ENCODE measurements around the gene DSCAM.

The DSCAM gene

GRCh38 chr21:39966786-39967185 lies 880.2 kb downstream of the DSCAM start:
- H3K27ac Mint-ChIP-seq = no peak overlapping the region
- ATAC-seq (replicated peaks) (peak in 1 of 2 donors; percentile 57), DNase-seq (no peak)
- no peaks in the 10 kb centered on the region for H3K36me3 Mint-ChIP-seq
- H3K4me3 Mint-ChIP-seq = no peak overlapping the region
- peaks cover 0 to 13% of the 10 kb centered on the region in 2 donors for H3K4me1 Mint-ChIP-seq
- H3K9me3 Mint-ChIP-seq = peaks cover 7 to 13% of the 10 kb centered on the region in 2 donors
- H3K27me3 Mint-ChIP-seq = no peaks in the 10 kb centered on the region

GRCh38 chr21:39965026-39965425 lies 881.9 kb downstream of the DSCAM start:
- no peaks in the 10 kb centered on the region for H3K36me3 Mint-ChIP-seq
- H3K9me3 Mint-ChIP-seq = peaks cover 11% of the 10 kb centered on the region in 2 donors
- no peaks in the 10 kb centered on the region for H3K27me3 Mint-ChIP-seq
- H3K4me1 Mint-ChIP-seq = peaks cover 0 to 9% of the 10 kb centered on the region in 2 donors
- ATAC-seq (replicated peaks) (no peak), DNase-seq (no peak)
- H3K4me3 Mint-ChIP-seq = no peak overlapping the region
- no peak overlapping the region for H3K27ac Mint-ChIP-seq

- H3K4me1 Mint-ChIP-seq = no peaks in the 10 kb centered on the region
- no peaks in the 10 kb centered on the region for H3K36me3 Mint-ChIP-seq
- ATAC-seq (replicated peaks) = no peak
- H3K27me3 Mint-ChIP-seq = no peaks in the 10 kb centered on the region
- H3K9me3 Mint-ChIP-seq = peaks cover 2 to 12% of the 10 kb centered on the region in 2 donors
- DNase-seq = no peak
- H3K4me3 Mint-ChIP-seq = no peak overlapping the region
- H3K27ac Mint-ChIP-seq = no peak overlapping the region
Observed at GRCh38 chr21:39961251-39961650, 885.7 kb downstream of the DSCAM start.

All from stimulated activated naive B cell treated with anti-CD40 and anti-IgM and Interleukin-4, amounts not matched to agents 10 μg/mL and 1 μg/mL and 100 μg/mL, for 72 hours (primary cell).